ENCODE measurements around the gene HAGHL.
"Not testable (repeated sequence)": the region's sequence is repeated elsewhere in the genome, so short reads cannot be mapped to it uniquely, and the experiment has no call there.

The HAGHL gene

GRCh38 chr16:772959-773358, 46.1 kb downstream of the HAGHL start:
- DNase-seq (ENCODE audit: low spot score): no peak

GRCh38 chr16:774086-775001, 47.4 kb downstream of the HAGHL start:
- DNase-seq (ENCODE audit: low spot score): no peak

GRCh38 chr16:775236-775796, 48.4 kb downstream of the HAGHL start:
- no peak for DNase-seq (ENCODE audit: low spot score)

- not testable (repeated sequence) for DNase-seq (ENCODE audit: low spot score)
Observed at GRCh38 chr16:776298-776697, 49.4 kb downstream of the HAGHL start.

GRCh38 chr16:776824-777223, 49.9 kb downstream of the HAGHL start:
- DNase-seq (ENCODE audit: low spot score): no peak

- DNase-seq (ENCODE audit: low spot score): no peak
Observed at GRCh38 chr16:777826-778225, 50.9 kb downstream of the HAGHL start.

- no peak for DNase-seq (ENCODE audit: low spot score)
Observed at GRCh38 chr16:778447-778846, 51.5 kb downstream of the HAGHL start.

GRCh38 chr16:778909-779527, 52.1 kb downstream of the HAGHL start:
- DNase-seq (ENCODE audit: low spot score): no peak

Measured in Ammon's horn (tissue), 1 donor.